ENCODE data around the gene ABHD17B.
"Not testable (repeated sequence)": the region's sequence is repeated elsewhere in the genome, so short reads cannot be mapped to it uniquely, and the experiment has no call there.

ABHD17B gene

GRCh38 chr9:71918419-71918818 is 7.4 kb upstream of the ABHD17B start:
- no peak overlapping the region for H3K4me3 ChIP-seq (ENCODE audit: low read depth, low read length)

GRCh38 chr9:71916834-71917534 is 6.0 kb upstream of the ABHD17B start:
- no peak for DNase-seq (ENCODE audit: low read depth)
- H3K4me3 ChIP-seq (ENCODE audit: low read depth, low read length) = no peak overlapping the region

More at GRCh38 chr9:71918419-71918818, 7.4 kb upstream of the ABHD17B start:
- DNase-seq (ENCODE audit: low read depth) = no peak

GRCh38 chr9:71915495-71915894 is 4.5 kb upstream of the ABHD17B start:
- DNase-seq (ENCODE audit: low read depth) = no peak
- H3K4me3 ChIP-seq (ENCODE audit: low read depth, low read length) = no peak overlapping the region

GRCh38 chr9:71911908-71912335 is 929 bp upstream of the ABHD17B start:
- DNase-seq (ENCODE audit: low read depth) = no peak

GRCh38 chr9:71910650-71911060 is 338 bp downstream of the ABHD17B start:
- peak overlapping the region; percentile 85 for H3K4me3 ChIP-seq (ENCODE audit: low read depth, low read length)

More at GRCh38 chr9:71911908-71912335, 929 bp upstream of the ABHD17B start:
- peak overlapping the region; percentile 85 for H3K4me3 ChIP-seq (ENCODE audit: low read depth, low read length)

GRCh38 chr9:71909887-71910649 is 925 bp downstream of the ABHD17B start:
- DNase-seq (ENCODE audit: low read depth) = no peak
- peak overlapping the region; percentile 85 for H3K4me3 ChIP-seq (ENCODE audit: low read depth, low read length)

More at GRCh38 chr9:71910650-71911060, 338 bp downstream of the ABHD17B start:
- no peak for DNase-seq (ENCODE audit: low read depth)

GRCh38 chr9:71908825-71909224 is 2.2 kb downstream of the ABHD17B start:
- peak overlapping the region; percentile 85 for H3K4me3 ChIP-seq (ENCODE audit: low read depth, low read length)
- no peak for DNase-seq (ENCODE audit: low read depth)

- H3K4me3 ChIP-seq (ENCODE audit: low read depth, low read length) = no peak overlapping the region
- DNase-seq (ENCODE audit: low read depth) = no peak
Measured at GRCh38 chr9:71904076-71904475, 6.9 kb downstream of the ABHD17B start.

GRCh38 chr9:71901695-71902597 is 9.0 kb downstream of the ABHD17B start:
- H3K4me3 ChIP-seq (ENCODE audit: low read depth, low read length) = no peak overlapping the region
- no peak for DNase-seq (ENCODE audit: low read depth)

GRCh38 chr9:71898756-71899155 is 12.2 kb downstream of the ABHD17B start:
- DNase-seq (ENCODE audit: low read depth); H3K4me3 ChIP-seq (ENCODE audit: low read depth, low read length): not testable (repeated sequence)

- no peak for DNase-seq (ENCODE audit: low read depth)
Measured at GRCh38 chr9:71897577-71897976, 13.4 kb downstream of the ABHD17B start.

GRCh38 chr9:71896761-71897160 is 14.2 kb downstream of the ABHD17B start:
- no peak overlapping the region for H3K4me3 ChIP-seq (ENCODE audit: low read depth, low read length)
- no peak for DNase-seq (ENCODE audit: low read depth)

More at GRCh38 chr9:71897577-71897976, 13.4 kb downstream of the ABHD17B start:
- H3K4me3 ChIP-seq (ENCODE audit: low read depth, low read length) = no peak overlapping the region

- no peak for DNase-seq (ENCODE audit: low read depth)
- no peak overlapping the region for H3K4me3 ChIP-seq (ENCODE audit: low read depth, low read length)
Measured at GRCh38 chr9:71895955-71896354, 15.0 kb downstream of the ABHD17B start.

GRCh38 chr9:71895117-71895516 is 15.9 kb downstream of the ABHD17B start:
- no peak overlapping the region for H3K4me3 ChIP-seq (ENCODE audit: low read depth, low read length)
- DNase-seq (ENCODE audit: low read depth) = no peak

GRCh38 chr9:71891557-71892189 is 19.3 kb downstream of the ABHD17B start:
- no peak overlapping the region for H3K4me3 ChIP-seq (ENCODE audit: low read depth, low read length)
- no peak for DNase-seq (ENCODE audit: low read depth)

- H3K4me3 ChIP-seq (ENCODE audit: low read depth, low read length) = no peak overlapping the region
- DNase-seq (ENCODE audit: low read depth) = no peak
Measured at GRCh38 chr9:71890042-71890679, 20.8 kb downstream of the ABHD17B start.

- DNase-seq (ENCODE audit: low read depth) = no peak
- H3K4me3 ChIP-seq (ENCODE audit: low read depth, low read length) = no peak overlapping the region
Measured at GRCh38 chr9:71887362-71887761, 23.6 kb downstream of the ABHD17B start.

- DNase-seq (ENCODE audit: low read depth) = no peak
- no peak overlapping the region for H3K4me3 ChIP-seq (ENCODE audit: low read depth, low read length)
Measured at GRCh38 chr9:71886541-71886940, 24.5 kb downstream of the ABHD17B start.

GRCh38 chr9:71886015-71886414 is 25.0 kb downstream of the ABHD17B start:
- no peak for DNase-seq (ENCODE audit: low read depth)
- H3K4me3 ChIP-seq (ENCODE audit: low read depth, low read length) = no peak overlapping the region

Measured in skeletal muscle cell (primary cell).